Loucy (cell line): Measurements from ENCODE around the gene OR9A2.

ENCODE experiments used
- CTCF ChIP-seq: fragments of 200-600 bp; sonication (generic); conservative IDR thresholded peaks from 2 replicates; pipeline ENCODE4 v1.5.1; 2014; ENCODE audit warnings: mild to moderate bottlenecking, antibody characterized with exemption, low read length
- EZH2phosphoT487 ChIP-seq: fragments of 200-600 bp; IDR thresholded peaks from 2 replicates; pipeline ENCODE4 v1.6.1; 2018; ENCODE audit warnings: antibody characterized with exemption, mild to moderate bottlenecking, moderate library complexity, borderline replicate concordance

DNA sequence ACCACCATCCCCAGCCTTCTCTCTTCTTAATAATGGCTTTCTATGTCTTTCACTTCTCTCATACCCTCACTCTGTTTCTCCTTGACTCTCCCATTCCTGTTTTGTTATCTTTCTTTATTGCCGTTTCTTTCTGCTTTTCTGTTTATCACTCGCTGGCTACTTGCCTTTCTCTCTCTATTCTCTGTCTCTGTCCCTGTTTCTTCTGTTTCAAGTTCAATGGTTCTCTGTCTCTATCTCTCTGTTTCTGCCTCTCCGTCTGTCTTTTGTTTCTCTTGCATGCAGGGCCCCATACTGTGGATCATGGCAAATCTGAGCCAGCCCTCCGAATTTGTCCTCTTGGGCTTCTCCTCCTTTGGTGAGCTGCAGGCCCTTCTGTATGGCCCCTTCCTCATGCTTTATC lies 25.1 kb upstream of the OR9A2 start, which contains the start of gene OR6V1:
- TF ChIP-seq CTCF (no peak), EZH2phosphoT487 (no peak)
